ENCODE results near the gene ZNF320. TPM values are rescaled to one million over a fixed set of nuclear protein-coding genes. Genes with fewer than 3 reads are reported as not detected.

Gene ZNF320
- 5.4 and 5.5 TPM in 2 replicates for total RNA-seq

GRCh38 chr19:52897138-52897935 is at the start of gene ZNF320:
TSS of gene ZNF320 (minus strand) at chr19:52897635. CDS start at chr19:52890255, 7,380 bp downstream.

GRCh38 chr19:52922841-52923777 is 25.7 kb upstream of the ZNF320 start, which contains the start of gene ZNF888:
TSS of gene ZNF888 (minus strand) at chr19:52923428. CDS start at chr19:52917873, 5,555 bp downstream.

GRCh38 chr19:52857378-52858191 is 39.9 kb downstream of the ZNF320 start, which contains the start of gene ZNF468:
TSS of gene ZNF468 (minus strand) at chr19:52857619. CDS start at chr19:52854272, 3,347 bp downstream.

Other genes with a start within 250 kb of the ZNF320 start
- gene ZNF611, start 162.6 kb downstream of the ZNF320 start, total RNA-seq = 2.2 and 3.4 TPM in 2 replicates
- 2.2 and 5.0 TPM in 2 replicates for gene ZNF600, start 110.8 kb downstream of the ZNF320 start, total RNA-seq
- 12.0 and 12.7 TPM in 2 replicates for gene ZNF28, start 76.0 kb downstream of the ZNF320 start, total RNA-seq
- gene ZNF468, start 40.0 kb downstream of the ZNF320 start, total RNA-seq = 6.8 and 10.1 TPM in 2 replicates
- 3.4 and 6.2 TPM in 2 replicates for gene ZNF888, start 25.8 kb upstream of the ZNF320 start, total RNA-seq
- 3.5 and 4.8 TPM in 2 replicates for gene ZNF816, start 65.2 kb upstream of the ZNF320 start, total RNA-seq
- not detected in 2 replicates for gene ERVV-1, start 116.3 kb upstream of the ZNF320 start, total RNA-seq
- not detected in 2 replicates for gene ERVV-2, start 147.1 kb upstream of the ZNF320 start, total RNA-seq
- gene ZNF160, start 205.8 kb upstream of the ZNF320 start, total RNA-seq = 7.4 and 10.4 TPM in 2 replicates
- 1.0 and 1.6 TPM in 2 replicates for gene ZNF415, start 235.3 kb upstream of the ZNF320 start, total RNA-seq